GM12891 (cell line): ENCODE measurements around the gene SCD5.

ENCODE experiments used
- POLR2A ChIP-seq: IDR thresholded peaks from 2 replicates; pipeline ENCODE4 v1.6.1; 2011; ENCODE audit warnings: low read depth, low read length, control low read depth
- POLR2AphosphoS5 ChIP-seq: IDR thresholded peaks from 2 replicates; pipeline ENCODE4 v1.6.1; 2011; ENCODE audit warnings: low read depth, low read length, control low read depth
- POU2F2 ChIP-seq: IDR thresholded peaks from 2 replicates; pipeline ENCODE4 v1.6.1; 2011; ENCODE audit warnings: low read depth, mild to moderate bottlenecking, control low read depth, low read length, moderate library complexity
- TAF1 ChIP-seq: IDR thresholded peaks from 2 replicates; pipeline ENCODE4 v1.6.1; 2011; ENCODE audit warnings: low read depth, low read length, control low read depth

DNA sequence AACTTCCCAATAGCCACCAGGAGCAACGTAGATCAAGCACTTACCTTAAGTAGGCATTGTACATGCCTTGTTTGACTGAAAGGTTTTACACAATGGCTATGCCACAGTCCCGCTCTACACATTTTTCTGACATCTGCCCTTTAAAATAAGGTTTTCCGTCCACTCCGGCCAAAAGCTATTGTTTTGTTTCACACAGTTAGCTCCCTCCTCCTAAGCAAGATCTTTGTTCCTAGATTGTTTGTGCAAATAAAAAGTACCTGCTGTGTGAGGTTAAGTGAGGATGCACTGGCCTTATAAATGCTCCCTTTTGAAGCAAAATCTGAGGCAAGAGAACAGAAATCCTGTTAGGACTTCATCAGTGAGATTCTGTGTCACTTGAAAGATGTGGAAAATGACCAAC, 11.8 kb downstream of the SCD5 start:
- TF ChIP-seq POLR2A (no peak), POLR2AphosphoS5 (no peak), TAF1 (no peak), POU2F2 (no peak)
